Activated CD4-positive, alpha-beta T cell treated with anti-CD3 and anti-CD28 coated beads, Interleukin-2, amount 10 ng/mL, durations not matched to agents 7 days and 5 days (primary cell): Measurements from ENCODE around the gene DLGAP5. TPM values are rescaled to one million over a fixed set of nuclear protein-coding genes. Genes with fewer than 3 reads are reported as not detected.

Source experiments
- CTCF ChIA-PET: fragments of 350-600 bp; sonication (Branson Sonifier 250); formaldehyde crosslinking; loops from one replicate; lab custom pipeline; 2021; ENCODE audit warnings: antibody characterized with exemption; lab: Charles Lee
- POLR2A ChIA-PET: fragments of 350-600 bp; sonication (Branson Sonifier 250); formaldehyde crosslinking; loops from one replicate; lab custom pipeline; 2021; ENCODE audit warnings: antibody characterized with exemption; lab: Charles Lee
- DNase-seq: peaks from one replicate; pipeline ENCODE4 v3.0.0-alpha.2; 2020
- H3K27ac Mint-ChIP-seq: one replicate; pipeline ENCODE4 v1.8.0; 2021; ENCODE audit warnings: mild to moderate bottlenecking, moderate library complexity, mixed read lengths
- H3K27me3 Mint-ChIP-seq: one replicate; pipeline ENCODE4 v1.8.0; 2021; ENCODE audit warnings: mixed read lengths
- H3K36me3 Mint-ChIP-seq: one replicate; pipeline ENCODE4 v1.8.0; 2021; ENCODE audit warnings: low read depth, mixed read lengths
- H3K4me1 Mint-ChIP-seq: one replicate; pipeline ENCODE4 v1.8.0; 2021; ENCODE audit warnings: mixed read lengths
- H3K4me3 Mint-ChIP-seq: one replicate; pipeline ENCODE4 v1.8.0; 2021; ENCODE audit warnings: mild to moderate bottlenecking, moderate library complexity, mixed read lengths
- H3K9me3 Mint-ChIP-seq: one replicate; pipeline ENCODE4 v1.8.0; 2021; ENCODE audit warnings: mixed read lengths
- total RNA-seq, 2 experiments: library from RNA; stranded (reverse); gene quantifications; one replicate each; pipeline ENCODE4 v1.2.3, GENCODE V29; 2021

Gene DLGAP5
- 100 to 1,000 TPM; 109 to 117 TPM for total RNA-seq

GRCh38 chr14:55191203-55192053, at the start of gene DLGAP5:
Gene DLGAP5 (minus strand): TSS chr14:55191585. CDS start chr14:55189179, 2,406 bp downstream.
- CTCF ChIA-PET, result interaction anchor here (0.6 to 2.4 kb wide), 7 partner anchors 9 to 125 kb away, joined by 3 to 7 read pairs (median 3); no protein-coding TSS in a partner anchor
- Mint-ChIP-seq H3K36me3 (peaks cover 28% of the 10 kb centered on the region), H3K27me3 (no peaks in the 10 kb centered on the region), H3K27ac (peak within 1 kb of the TSS; percentile 96), H3K4me1 (peaks cover 39% of the 10 kb centered on the region), H3K4me3 (peak within 1 kb of the TSS; percentile 90), H3K9me3 (no peaks in the 10 kb centered on the region)
- POLR2A ChIA-PET, result no interaction called here
- DNase-seq, result peak; percentile 97

- no peaks in the 10 kb centered on the region for H3K9me3 Mint-ChIP-seq
- no peak overlapping the region for H3K4me3 Mint-ChIP-seq
- ChIA-PET POLR2A (no interaction called here), CTCF (no interaction called here)
- peaks cover 5% of the 10 kb centered on the region for H3K4me1 Mint-ChIP-seq
- peaks cover 20% of the 10 kb centered on the region for H3K27me3 Mint-ChIP-seq
- no peak overlapping the region for H3K27ac Mint-ChIP-seq
- DNase-seq, result no peak
- H3K36me3 Mint-ChIP-seq, result no peaks in the 10 kb centered on the region
Observed at GRCh38 chr14:55240526-55241178, 49.3 kb upstream of the DLGAP5 start.

- CTCF ChIA-PET, result interaction anchor here (0.6 kb wide), 1 partner anchor 111 kb away, joined by 4 read pairs; no protein-coding TSS in a partner anchor
- no peak for DNase-seq
- H3K27me3 Mint-ChIP-seq, result peaks cover 22% of the 10 kb centered on the region
- H3K9me3 Mint-ChIP-seq, result no peaks in the 10 kb centered on the region
- no peak overlapping the region for H3K4me3 Mint-ChIP-seq
- no peak overlapping the region for H3K27ac Mint-ChIP-seq
- POLR2A ChIA-PET, result no interaction called here
- no peaks in the 10 kb centered on the region for H3K36me3 Mint-ChIP-seq
- H3K4me1 Mint-ChIP-seq, result peaks cover 5% of the 10 kb centered on the region
Observed at GRCh38 chr14:55239320-55239719, 47.9 kb upstream of the DLGAP5 start.

DNA sequence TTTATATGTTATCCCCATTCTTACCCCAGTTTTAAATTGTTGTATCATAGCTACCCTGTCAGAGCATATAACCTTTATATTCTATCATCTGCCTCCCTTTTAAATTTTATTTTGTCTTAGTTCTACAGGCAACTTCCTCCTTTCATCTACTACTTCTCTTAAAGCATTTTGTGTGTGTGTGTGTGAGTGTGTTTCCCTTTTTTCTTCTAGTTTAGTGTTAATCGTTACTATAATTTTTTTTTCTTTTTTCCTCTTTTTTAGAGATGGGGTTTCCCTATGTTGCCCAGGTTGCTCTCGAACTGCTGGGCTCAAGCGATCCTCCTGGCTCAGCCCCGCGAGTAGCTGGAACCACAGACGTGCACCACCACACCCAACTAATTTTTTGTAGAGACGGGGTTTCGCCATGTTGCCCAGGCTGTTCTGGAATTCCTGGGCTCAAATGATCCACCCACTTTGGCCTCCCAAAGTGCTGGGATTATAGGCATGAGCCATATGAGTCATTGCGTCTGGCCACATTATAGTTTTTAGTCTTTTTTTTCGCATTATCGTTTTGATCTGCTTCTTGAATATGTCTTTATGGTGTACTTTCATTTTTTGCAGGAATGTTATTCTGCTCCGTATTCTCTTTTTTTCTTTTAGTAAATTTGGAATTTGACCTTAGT, 46.8 kb upstream of the DLGAP5 start:
- H3K4me3 Mint-ChIP-seq, result no peak overlapping the region
- peaks cover 5% of the 10 kb centered on the region for H3K4me1 Mint-ChIP-seq
- no peaks in the 10 kb centered on the region for H3K9me3 Mint-ChIP-seq
- DNase-seq, result no peak
- CTCF ChIA-PET, result no interaction called here
- peaks cover 28% of the 10 kb centered on the region for H3K27me3 Mint-ChIP-seq
- H3K27ac Mint-ChIP-seq, result no peak overlapping the region
- POLR2A ChIA-PET, result no interaction called here
- H3K36me3 Mint-ChIP-seq, result no peaks in the 10 kb centered on the region

GRCh38 chr14:55233591-55233990, 42.2 kb upstream of the DLGAP5 start:
- CTCF ChIA-PET, result no interaction called here
- H3K27ac Mint-ChIP-seq, result no peak overlapping the region
- H3K27me3 Mint-ChIP-seq, result peaks cover 31% of the 10 kb centered on the region
- POLR2A ChIA-PET, result no interaction called here
- H3K9me3 Mint-ChIP-seq, result no peaks in the 10 kb centered on the region
- H3K36me3 Mint-ChIP-seq, result no peaks in the 10 kb centered on the region
- no peak overlapping the region for H3K4me3 Mint-ChIP-seq
- no peak for DNase-seq
- H3K4me1 Mint-ChIP-seq, result peaks cover 2% of the 10 kb centered on the region

- Mint-ChIP-seq H3K9me3 (peaks cover 9% of the 10 kb centered on the region), H3K4me1 (no peaks in the 10 kb centered on the region), H3K27me3 (peaks cover 27% of the 10 kb centered on the region), H3K36me3 (no peaks in the 10 kb centered on the region), H3K4me3 (no peak overlapping the region), H3K27ac (no peak overlapping the region)
- DNase-seq, result no peak
- CTCF ChIA-PET, result interaction anchor here (0.9 kb wide), 1 partner anchor 16 kb away, joined by 3 read pairs; no protein-coding TSS in a partner anchor
- POLR2A ChIA-PET, result no interaction called here
Observed at GRCh38 chr14:55228261-55228660, 36.9 kb upstream of the DLGAP5 start.

- Mint-ChIP-seq H3K4me1 (peaks cover 2% of the 10 kb centered on the region), H3K4me3 (no peak overlapping the region), H3K36me3 (no peaks in the 10 kb centered on the region), H3K9me3 (peaks cover 9% of the 10 kb centered on the region), H3K27me3 (peaks cover 20% of the 10 kb centered on the region), H3K27ac (no peak overlapping the region)
- ChIA-PET POLR2A (no interaction called here), CTCF (no interaction called here)
- no peak for DNase-seq
Observed at GRCh38 chr14:55223364-55223763, 32.0 kb upstream of the DLGAP5 start.

- Mint-ChIP-seq H3K36me3 (no peaks in the 10 kb centered on the region), H3K4me1 (peaks cover 2% of the 10 kb centered on the region), H3K4me3 (no peak overlapping the region), H3K27me3 (peaks cover 12% of the 10 kb centered on the region), H3K27ac (no peak overlapping the region), H3K9me3 (peaks cover 8% of the 10 kb centered on the region)
- CTCF ChIA-PET, result interaction anchor here (0.5 kb wide), 1 partner anchor 31 kb away, joined by 3 read pairs; the partner anchor contains the start of gene DLGAP5
- DNase-seq, result no peak
- POLR2A ChIA-PET, result no interaction called here
Observed at GRCh38 chr14:55221968-55222367, 30.6 kb upstream of the DLGAP5 start.

GRCh38 chr14:55221186-55221585, 29.8 kb upstream of the DLGAP5 start:
- peaks cover 2% of the 10 kb centered on the region for H3K4me1 Mint-ChIP-seq
- DNase-seq, result no peak
- ChIA-PET POLR2A (no interaction called here), CTCF (interaction anchor here (0.6 kb wide), 1 partner anchor 521 kb away, joined by 3 read pairs; no protein-coding TSS in a partner anchor)
- H3K36me3 Mint-ChIP-seq, result no peaks in the 10 kb centered on the region
- H3K27me3 Mint-ChIP-seq, result peaks cover 8% of the 10 kb centered on the region
- peaks cover under 1% of the 10 kb centered on the region for H3K9me3 Mint-ChIP-seq
- no peak overlapping the region for H3K4me3 Mint-ChIP-seq
- H3K27ac Mint-ChIP-seq, result peak overlapping the region; percentile 1

DNA sequence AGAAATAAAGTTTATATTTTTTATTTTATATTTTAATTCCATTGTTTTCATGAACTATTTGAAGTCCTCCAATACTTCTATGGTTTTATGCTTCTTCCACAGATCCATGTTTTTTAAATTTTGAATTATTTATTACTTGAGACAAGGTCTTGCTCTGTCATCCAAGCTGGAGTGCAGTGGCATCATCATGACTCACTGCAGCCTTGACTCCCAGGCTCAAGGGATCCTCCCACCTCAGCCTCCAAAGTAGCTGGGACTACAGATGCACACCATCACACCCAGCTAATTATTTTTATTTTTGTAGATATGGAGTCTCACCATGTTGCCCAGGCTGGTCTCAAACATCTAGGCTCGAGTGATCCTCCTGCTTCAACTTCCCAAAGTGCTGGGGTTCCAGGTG, 28.8 kb upstream of the DLGAP5 start:
- H3K27ac Mint-ChIP-seq, result no peak overlapping the region
- POLR2A ChIA-PET, result no interaction called here
- H3K4me3 Mint-ChIP-seq, result no peak overlapping the region

DNA sequence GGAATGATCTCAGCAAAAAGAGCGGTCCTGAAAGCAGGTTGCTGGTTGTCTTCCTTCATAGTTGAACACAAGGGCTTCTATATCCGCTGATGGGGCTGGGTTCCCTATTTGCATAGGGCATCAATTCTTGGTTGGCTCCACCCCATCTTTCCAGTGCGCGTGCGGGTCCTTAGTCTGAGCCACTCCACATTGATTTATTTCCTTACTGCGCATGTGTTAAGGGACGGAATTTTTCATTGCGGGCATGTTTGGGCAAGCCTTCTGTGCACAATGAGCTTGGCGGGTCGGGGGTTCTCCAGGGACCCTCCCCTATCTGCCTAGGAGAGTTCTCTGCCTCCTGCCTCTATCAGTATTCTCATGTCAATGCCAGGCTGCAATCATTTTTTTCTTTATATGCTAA, 21.2 kb upstream of the DLGAP5 start:
- H3K4me3 Mint-ChIP-seq, result no peak overlapping the region
- no peak overlapping the region for H3K27ac Mint-ChIP-seq
- no peak for DNase-seq
- H3K4me1 Mint-ChIP-seq, result peaks cover 4% of the 10 kb centered on the region
- ChIA-PET POLR2A (interaction anchor here (1.1 kb wide), 1 partner anchor 225 kb away, joined by 3 read pairs; no protein-coding TSS in a partner anchor), CTCF (interaction anchor here (1.0 to 2.6 kb wide), 6 partner anchors 9 to 142 kb away, joined by 3 to 9 read pairs (median 4); no protein-coding TSS in a partner anchor)
- peaks cover 3% of the 10 kb centered on the region for H3K27me3 Mint-ChIP-seq
- no peaks in the 10 kb centered on the region for H3K9me3 Mint-ChIP-seq
- no peaks in the 10 kb centered on the region for H3K36me3 Mint-ChIP-seq

More for the DNA sequence above, 28.8 kb upstream of the DLGAP5 start:
- CTCF ChIA-PET, result interaction anchor here (1.5 kb wide), 1 partner anchor 51 kb away, joined by 3 read pairs; the partner anchor contains the start of gene FBXO34
- Mint-ChIP-seq H3K36me3 (no peaks in the 10 kb centered on the region), H3K4me1 (peaks cover 2% of the 10 kb centered on the region), H3K27me3 (peaks cover 8% of the 10 kb centered on the region), H3K9me3 (no peaks in the 10 kb centered on the region)
- DNase-seq, result no peak

- CTCF ChIA-PET, result no interaction called here
- H3K36me3 Mint-ChIP-seq, result no peaks in the 10 kb centered on the region
- H3K27me3 Mint-ChIP-seq, result peaks cover 6% of the 10 kb centered on the region
- no peaks in the 10 kb centered on the region for H3K9me3 Mint-ChIP-seq
- no peak overlapping the region for H3K4me3 Mint-ChIP-seq
- POLR2A ChIA-PET, result no interaction called here
- no peak overlapping the region for H3K27ac Mint-ChIP-seq
- H3K4me1 Mint-ChIP-seq, result no peaks in the 10 kb centered on the region
- no peak for DNase-seq
Observed at GRCh38 chr14:55207832-55208231, 16.4 kb upstream of the DLGAP5 start.
